ENCODE data around the gene AGPAT4. TPM values are rescaled to one million over a fixed set of nuclear protein-coding genes. Genes with fewer than 3 reads are reported as not detected.

Gene AGPAT4
- total and polyA plus RNA-seq, 4 donors: 3.7 to 32.8 (median 9.7) TPM

DNA sequence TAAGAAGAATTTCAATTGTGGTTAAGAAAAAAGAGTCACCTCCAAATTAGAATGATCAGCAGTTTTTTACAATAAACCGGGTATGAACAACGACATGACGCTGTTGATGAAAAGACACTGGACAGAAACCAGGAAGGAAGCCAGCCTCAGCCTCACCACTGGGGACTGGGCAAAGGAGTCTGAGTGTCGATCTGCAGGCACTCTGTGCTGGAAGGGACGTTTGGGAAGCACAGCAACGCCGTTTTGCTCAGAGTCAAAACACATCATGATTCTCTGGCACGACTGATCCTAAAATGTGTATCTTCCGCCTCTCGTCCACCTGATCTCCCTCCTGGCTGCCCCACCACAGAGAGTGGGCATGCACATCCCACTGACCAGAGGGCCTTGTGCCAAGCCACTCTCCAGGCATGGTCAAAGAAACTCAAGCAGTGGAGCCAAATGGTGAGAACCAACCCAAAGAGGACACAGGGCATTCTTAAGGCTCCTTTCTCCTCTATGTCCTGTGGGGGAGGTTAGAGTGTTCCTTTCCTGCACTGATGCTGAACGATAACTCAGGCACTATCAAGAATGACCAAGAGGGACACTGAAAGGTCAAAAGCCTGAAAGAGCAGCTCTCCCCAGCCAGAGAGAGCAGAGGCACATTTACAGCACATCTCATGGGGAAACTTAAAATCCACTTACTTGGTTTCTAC, 68.8 kb downstream of the AGPAT4 start:
- H3K36me3 ChIP-seq (ENCODE audit: control insufficient read depth in 4 of 4, insufficient read depth in 4 of 4, low read length in 4 of 4): no peaks in the 10 kb centered on the region
- DNase-seq (no peak), ATAC-seq (ENCODE audit: insufficient read depth, low FRiP score) (no peak)
- no peaks in the 10 kb centered on the region for H3K9me3 ChIP-seq (ENCODE audit: control insufficient read depth in 4 of 4, insufficient read depth in 3 of 4, low read length in 3 of 4)
- H3K4me1 ChIP-seq (ENCODE audit: control insufficient read depth in 5 of 5, insufficient read depth in 5 of 5, low read length in 5 of 5): peaks cover 0 to 5% (median 0%) of the 10 kb centered on the region in 5 donors
- no peak overlapping the region for H3K9ac ChIP-seq (ENCODE audit: insufficient read depth in 1 of 2, low read length in 2 of 2)
- TF ChIP-seq, protein P1, sequence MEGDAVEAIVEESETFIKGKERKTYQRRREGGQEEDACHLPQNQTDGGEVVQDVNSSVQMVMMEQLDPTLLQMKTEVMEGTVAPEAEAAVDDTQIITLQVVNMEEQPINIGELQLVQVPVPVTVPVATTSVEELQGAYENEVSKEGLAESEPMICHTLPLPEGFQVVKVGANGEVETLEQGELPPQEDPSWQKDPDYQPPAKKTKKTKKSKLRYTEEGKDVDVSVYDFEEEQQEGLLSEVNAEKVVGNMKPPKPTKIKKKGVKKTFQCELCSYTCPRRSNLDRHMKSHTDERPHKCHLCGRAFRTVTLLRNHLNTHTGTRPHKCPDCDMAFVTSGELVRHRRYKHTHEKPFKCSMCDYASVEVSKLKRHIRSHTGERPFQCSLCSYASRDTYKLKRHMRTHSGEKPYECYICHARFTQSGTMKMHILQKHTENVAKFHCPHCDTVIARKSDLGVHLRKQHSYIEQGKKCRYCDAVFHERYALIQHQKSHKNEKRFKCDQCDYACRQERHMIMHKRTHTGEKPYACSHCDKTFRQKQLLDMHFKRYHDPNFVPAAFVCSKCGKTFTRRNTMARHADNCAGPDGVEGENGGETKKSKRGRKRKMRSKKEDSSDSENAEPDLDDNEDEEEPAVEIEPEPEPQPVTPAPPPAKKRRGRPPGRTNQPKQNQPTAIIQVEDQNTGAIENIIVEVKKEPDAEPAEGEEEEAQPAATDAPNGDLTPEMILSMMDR (IDR thresholded peaks at IDR 0.05; ENCODE audit: control extremely low read depth, extremely low read depth): no peak
- no peak overlapping the region for H3K27ac ChIP-seq (ENCODE audit: low read depth in 1 of 2, low read length in 1 of 2)
- no peak overlapping the region for H3K4me3 ChIP-seq
- 72 to 79% methylated on average over 11 of the region's 11 CpGs for WGBS, 2 donors
- H3K27me3 ChIP-seq (ENCODE audit: control insufficient read depth in 3 of 3, insufficient read depth in 3 of 3, low read length in 2 of 3): no peaks in the 10 kb centered on the region

DNA sequence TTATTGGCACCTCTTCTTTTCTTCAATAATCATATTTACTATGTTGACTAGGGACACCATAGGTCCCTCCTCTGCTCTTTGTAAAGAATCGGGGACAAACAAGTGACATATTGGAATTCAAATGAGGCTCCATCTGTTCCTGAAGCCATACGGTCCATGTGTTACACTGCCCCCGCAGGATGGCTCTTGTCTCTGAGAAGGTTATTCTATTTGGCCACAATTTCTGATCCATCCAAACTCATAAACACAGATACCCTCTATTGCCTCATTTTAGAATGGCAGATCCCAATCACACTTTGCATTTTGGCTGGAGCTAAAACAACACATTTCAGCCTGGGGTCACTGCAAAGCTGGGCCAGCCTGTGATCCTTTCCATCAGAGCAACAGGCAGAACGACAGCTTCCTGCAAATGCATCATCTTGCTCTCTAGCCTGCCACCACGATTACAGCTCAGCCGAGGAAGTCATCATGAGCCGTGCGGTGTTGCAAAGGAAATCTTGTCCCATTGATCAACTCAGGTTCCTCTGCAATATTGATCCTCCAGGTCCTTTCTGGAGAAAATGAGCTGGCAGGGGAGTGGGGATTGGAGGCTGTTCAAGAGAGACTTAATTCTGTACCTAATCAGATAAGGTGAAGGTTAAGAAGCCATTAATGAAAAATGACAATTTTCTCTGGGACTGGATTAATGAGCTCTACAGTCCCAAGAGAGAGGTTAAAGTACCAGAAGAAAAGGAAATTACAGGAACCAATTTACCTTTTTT, 73.1 kb downstream of the AGPAT4 start:
- no peak overlapping the region for H3K9ac ChIP-seq (ENCODE audit: insufficient read depth in 1 of 2, low read length in 2 of 2)
- DNase-seq: peak in 2 of 3 donors; percentile 19 to 26
- no peak for ATAC-seq (ENCODE audit: insufficient read depth, low FRiP score)

DNA sequence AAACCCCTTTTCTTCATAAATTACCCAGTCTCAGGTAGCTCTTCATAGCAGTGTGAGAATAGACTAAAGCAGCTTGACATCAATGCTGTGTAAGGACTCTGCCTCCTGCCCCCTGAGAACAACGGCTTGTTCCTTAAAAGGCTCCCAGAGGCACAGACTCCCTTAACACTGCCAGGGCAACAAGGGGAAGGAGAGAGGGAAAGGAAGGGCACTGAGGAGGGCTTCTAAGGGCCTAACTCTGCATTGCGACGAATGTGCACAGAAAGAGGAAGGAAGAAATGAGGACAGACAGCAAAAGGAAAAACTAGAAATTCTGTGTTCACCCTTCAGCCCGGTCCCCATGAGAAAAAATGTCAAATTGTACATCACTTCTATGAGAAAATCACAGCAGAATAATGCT, 74.0 kb downstream of the AGPAT4 start:
- ATAC-seq (ENCODE audit: insufficient read depth, low FRiP score): no peak
- H3K36me3 ChIP-seq (ENCODE audit: control insufficient read depth in 4 of 4, insufficient read depth in 4 of 4, low read length in 4 of 4): no peaks in the 10 kb centered on the region
- H3K27me3 ChIP-seq (ENCODE audit: control insufficient read depth in 3 of 3, insufficient read depth in 3 of 3, low read length in 2 of 3): no peaks in the 10 kb centered on the region
- no peak overlapping the region for H3K27ac ChIP-seq (ENCODE audit: low read depth in 1 of 2, low read length in 1 of 2)
- no peak overlapping the region for H3K4me3 ChIP-seq
- H3K4me1 ChIP-seq (ENCODE audit: control insufficient read depth in 5 of 5, insufficient read depth in 5 of 5, low read length in 5 of 5): peaks cover 0 to 6% (median under 1%) of the 10 kb centered on the region in 5 donors
- TF ChIP-seq, protein P1 (IDR thresholded peaks at IDR 0.05; ENCODE audit: control extremely low read depth, extremely low read depth): no peak
- H3K9ac ChIP-seq (ENCODE audit: insufficient read depth in 1 of 2, low read length in 2 of 2): no peak overlapping the region
- no peak for DNase-seq
- no peaks in the 10 kb centered on the region for H3K9me3 ChIP-seq (ENCODE audit: control insufficient read depth in 4 of 4, insufficient read depth in 3 of 4, low read length in 3 of 4)
- WGBS, 2 donors: 29 to 75% methylated on average over 4 of the region's 4 CpGs

More for the DNA sequence above, 73.1 kb downstream of the AGPAT4 start:
- Histone ChIP-seq H3K27ac (ENCODE audit: low read depth in 1 of 2, low read length in 1 of 2) (no peak overlapping the region), H3K27me3 (ENCODE audit: control insufficient read depth in 3 of 3, insufficient read depth in 3 of 3, low read length in 2 of 3) (no peaks in the 10 kb centered on the region), H3K9me3 (ENCODE audit: control insufficient read depth in 4 of 4, insufficient read depth in 3 of 4, low read length in 3 of 4) (no peaks in the 10 kb centered on the region), H3K4me1 (ENCODE audit: control insufficient read depth in 5 of 5, insufficient read depth in 5 of 5, low read length in 5 of 5) (peaks cover 0 to 6% (median 3%) of the 10 kb centered on the region in 5 donors), H3K36me3 (ENCODE audit: control insufficient read depth in 4 of 4, insufficient read depth in 4 of 4, low read length in 4 of 4) (no peaks in the 10 kb centered on the region), H3K4me3 (no peak overlapping the region)
- 41 to 70% methylated on average over 8 of the region's 8 CpGs for WGBS, 2 donors
- TF ChIP-seq, protein P1 (IDR thresholded peaks at IDR 0.05; ENCODE audit: control extremely low read depth, extremely low read depth): no peak

All from lung (tissue), 12 donors.